ENCODE results near the gene TNRC6C.

DNA sequence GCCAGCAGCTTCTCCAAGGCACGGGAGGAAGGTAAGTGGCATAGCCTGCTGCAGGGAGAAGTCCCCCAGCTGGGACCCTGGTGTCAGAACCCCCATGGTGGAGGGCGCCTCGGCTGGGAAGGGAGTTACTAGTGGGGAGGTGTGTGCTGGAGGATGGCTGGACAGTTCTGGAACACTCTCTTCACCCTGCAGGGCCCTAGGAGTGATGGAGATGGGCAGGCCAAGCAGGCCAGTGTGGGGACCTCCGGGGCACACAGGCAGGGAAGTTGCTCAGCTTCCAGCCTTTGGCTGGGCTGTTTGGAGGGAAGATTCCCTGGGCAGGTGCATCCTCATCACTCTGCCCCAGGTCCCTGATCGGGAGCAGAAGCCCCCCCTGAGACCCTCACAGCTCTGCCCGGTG is 188.4 kb downstream of the TNRC6C start:
- TF ChIP-seq, protein P1, sequence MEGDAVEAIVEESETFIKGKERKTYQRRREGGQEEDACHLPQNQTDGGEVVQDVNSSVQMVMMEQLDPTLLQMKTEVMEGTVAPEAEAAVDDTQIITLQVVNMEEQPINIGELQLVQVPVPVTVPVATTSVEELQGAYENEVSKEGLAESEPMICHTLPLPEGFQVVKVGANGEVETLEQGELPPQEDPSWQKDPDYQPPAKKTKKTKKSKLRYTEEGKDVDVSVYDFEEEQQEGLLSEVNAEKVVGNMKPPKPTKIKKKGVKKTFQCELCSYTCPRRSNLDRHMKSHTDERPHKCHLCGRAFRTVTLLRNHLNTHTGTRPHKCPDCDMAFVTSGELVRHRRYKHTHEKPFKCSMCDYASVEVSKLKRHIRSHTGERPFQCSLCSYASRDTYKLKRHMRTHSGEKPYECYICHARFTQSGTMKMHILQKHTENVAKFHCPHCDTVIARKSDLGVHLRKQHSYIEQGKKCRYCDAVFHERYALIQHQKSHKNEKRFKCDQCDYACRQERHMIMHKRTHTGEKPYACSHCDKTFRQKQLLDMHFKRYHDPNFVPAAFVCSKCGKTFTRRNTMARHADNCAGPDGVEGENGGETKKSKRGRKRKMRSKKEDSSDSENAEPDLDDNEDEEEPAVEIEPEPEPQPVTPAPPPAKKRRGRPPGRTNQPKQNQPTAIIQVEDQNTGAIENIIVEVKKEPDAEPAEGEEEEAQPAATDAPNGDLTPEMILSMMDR (IDR thresholded peaks at IDR 0.05; ENCODE audit: low read depth, low read length): no peak
- no peak for TF ChIP-seq POLR2A (IDR thresholded peaks at IDR 0.05; ENCODE audit: extremely low read depth, insufficient read length)

All from NB4 (cell line).